GM18867 (cell line): ENCODE results near the gene ZEB2.
"Not testable (repeated sequence)": the region's sequence is repeated elsewhere in the genome, so short reads cannot be mapped to it uniquely, and the experiment has no call there.

Experiments used
- ATAC-seq: cut with Tn5 transposase; IDR thresholded peaks from one replicate; pipeline ENCODE4 v1.9.1; 2021; ENCODE audit warnings: mild to moderate bottlenecking, moderate library complexity; ENCODE audit not compliant: unreplicated experiment

ZEB2 gene

DNA sequence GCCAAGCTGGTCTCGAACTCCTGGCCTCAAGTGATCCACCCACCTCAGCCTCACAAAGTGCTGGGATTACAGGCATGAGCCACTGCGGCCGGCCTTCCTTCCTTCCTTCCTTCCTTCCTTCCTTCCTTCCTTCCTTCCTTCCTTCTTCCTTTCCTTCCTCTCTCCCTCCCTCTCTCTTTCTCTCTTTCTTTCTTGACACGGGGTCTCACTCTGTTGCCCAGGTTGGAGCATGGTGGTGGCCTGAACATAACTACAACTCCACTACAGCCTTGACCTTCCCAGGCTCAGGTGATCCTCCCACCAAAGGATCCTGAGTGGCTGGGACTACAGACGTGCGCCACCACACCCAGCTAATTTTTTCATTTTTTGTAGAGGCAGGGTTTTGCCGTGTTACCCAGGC, 155.7 kb downstream of the ZEB2 start:
- not testable (repeated sequence) for ATAC-seq

GRCh38 chr2:144362401-144362800, 157.5 kb downstream of the ZEB2 start:
- no peak for ATAC-seq

GRCh38 chr2:144361742-144362141, 158.2 kb downstream of the ZEB2 start:
- ATAC-seq = no peak

DNA sequence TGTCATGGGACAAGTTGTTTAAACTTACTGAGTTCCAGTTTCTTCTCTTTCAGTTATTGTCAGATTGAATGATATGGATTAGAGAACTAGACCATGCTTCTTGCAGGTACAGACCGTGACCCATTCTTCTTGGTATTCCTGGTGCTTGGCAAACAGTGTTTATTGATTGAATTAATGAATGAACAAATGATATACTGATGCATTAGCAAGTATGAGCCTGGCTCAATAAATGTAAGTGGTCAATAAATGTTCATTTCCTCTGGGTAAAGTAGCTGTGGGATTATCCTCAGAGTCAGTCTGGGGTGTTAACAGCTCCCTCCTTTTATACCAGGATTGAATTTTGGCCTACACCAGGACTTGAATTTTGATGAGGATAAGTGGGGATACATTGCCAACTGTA, 160.2 kb downstream of the ZEB2 start:
- no peak for ATAC-seq

DNA sequence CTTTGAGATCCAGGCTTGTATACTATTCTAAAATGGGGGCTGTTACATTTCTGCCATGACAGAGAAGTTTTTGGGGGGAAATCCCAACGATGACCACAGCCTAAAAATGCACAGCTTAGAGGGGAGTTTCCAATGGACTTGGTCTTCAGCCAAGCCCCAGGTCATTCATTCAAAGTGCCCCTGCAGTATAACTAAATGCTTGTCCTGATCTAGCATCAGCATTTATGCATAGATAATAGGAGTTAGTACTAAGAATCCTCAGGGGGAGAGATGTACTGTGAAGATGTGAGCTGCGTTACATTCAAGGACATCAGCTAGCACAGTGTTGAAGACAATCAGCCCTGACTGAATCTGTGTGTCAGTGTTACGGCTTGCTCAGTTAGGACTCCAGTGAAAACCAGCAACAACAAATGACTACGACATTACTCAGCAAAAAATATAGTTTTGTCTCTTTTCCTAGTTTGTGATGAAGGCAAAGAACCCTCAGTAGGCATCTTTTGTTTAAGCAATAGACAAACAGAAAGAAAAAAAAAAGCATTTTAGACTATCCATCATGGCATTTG, 160.9 kb downstream of the ZEB2 start:
- peak; percentile 55 for ATAC-seq

DNA sequence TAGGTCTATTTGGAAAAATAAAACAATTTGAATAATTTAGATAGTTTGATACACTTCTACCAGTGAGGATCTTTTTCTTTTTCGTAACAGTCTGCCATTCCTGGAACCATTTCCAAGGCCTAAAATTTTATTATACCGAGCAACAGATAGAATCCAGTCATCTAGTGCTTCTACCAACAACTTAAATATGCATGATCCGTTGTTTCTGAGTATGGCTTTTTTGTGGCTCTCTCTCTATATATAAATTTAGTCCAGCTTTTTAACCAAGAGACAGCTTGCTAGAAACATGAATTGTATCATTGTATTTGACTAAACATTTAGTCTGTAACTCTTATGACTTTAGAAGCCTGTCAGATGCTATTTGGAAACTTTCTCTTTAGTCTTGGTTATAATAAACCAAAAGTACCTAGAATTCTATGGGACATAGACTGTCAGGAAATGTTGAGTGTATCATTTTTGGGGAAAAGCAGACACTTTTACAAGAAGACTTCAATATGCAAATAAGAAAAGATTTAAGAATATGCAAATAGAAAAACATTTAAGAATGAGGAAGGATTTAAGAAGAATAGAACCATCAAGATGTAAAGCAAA, 161.4 kb downstream of the ZEB2 start:
- ATAC-seq = peak; percentile 21

DNA sequence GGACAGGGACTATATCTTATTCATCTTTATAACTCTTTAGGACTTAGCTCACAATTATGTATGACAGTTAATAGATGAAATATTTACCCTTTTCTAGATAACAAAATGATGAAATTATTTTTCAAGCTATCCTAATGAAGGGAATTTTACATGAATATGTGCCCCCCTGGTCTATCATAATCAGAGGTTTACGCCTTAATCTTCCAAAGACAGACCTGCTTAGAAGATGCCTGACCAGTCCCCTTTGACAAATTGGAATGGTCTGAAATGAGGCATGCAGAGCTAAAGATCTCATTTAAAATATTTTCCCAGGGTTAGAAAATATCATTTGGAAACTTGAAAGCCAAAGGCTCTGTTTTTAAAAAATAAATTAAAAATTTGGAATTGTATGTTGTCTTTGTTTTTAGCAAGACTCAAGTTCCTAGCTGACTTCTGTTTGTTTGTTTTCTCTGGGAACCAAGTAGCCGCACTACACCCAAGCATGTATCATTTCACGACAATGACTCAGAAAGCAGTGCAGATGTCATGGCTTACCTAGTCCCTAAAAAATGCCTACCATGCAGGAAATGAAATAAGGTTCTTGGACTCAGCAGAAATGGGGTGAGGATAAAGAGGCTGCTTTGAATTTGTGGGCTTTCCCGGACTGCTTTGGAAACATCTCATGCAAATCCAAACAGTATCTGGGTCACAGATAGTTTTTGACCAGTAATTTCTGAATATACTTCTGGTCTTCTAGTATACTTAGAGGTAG, 162.1 kb downstream of the ZEB2 start:
- peak; percentile 79 for ATAC-seq

DNA sequence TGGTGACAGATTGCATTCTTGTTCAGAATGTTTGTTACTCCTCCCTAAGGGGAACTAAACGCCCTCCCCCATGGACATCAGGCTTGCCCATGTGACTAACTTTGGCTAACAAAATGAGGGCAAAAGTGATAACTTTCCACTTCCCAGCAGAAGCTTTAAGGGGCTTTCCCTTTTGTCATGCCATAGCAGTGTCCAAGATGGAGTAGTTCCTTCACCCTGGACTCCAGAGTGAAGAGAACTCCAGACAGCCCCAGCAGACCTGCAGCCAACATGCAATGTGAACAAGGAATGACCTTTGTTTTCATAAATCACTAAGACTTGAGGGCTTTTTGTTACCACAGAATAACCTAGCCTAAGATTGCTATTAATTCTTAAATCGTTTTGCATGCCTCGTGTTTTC, 163.5 kb downstream of the ZEB2 start:
- no peak for ATAC-seq

DNA sequence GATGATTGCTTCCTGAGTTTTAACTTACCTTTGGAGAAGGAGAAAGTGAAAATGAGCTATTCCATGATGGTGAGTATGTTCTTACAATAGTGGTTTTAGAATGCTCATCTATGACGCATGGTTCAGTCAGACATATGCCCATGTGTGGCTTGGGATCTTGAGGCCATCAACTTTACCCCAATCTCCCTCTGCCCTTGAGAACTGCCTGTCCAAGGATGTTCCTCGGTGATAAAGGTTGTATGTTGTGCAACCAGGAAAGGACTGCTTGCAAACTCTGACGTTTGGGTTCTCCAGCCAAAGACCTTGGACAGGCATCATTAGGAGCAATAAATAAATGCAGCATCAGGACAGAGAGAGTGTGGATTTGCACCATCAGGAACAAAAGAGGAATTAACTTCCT, 165.0 kb downstream of the ZEB2 start:
- no peak for ATAC-seq

GRCh38 chr2:144351687-144352086, 168.2 kb downstream of the ZEB2 start:
- ATAC-seq = no peak

DNA sequence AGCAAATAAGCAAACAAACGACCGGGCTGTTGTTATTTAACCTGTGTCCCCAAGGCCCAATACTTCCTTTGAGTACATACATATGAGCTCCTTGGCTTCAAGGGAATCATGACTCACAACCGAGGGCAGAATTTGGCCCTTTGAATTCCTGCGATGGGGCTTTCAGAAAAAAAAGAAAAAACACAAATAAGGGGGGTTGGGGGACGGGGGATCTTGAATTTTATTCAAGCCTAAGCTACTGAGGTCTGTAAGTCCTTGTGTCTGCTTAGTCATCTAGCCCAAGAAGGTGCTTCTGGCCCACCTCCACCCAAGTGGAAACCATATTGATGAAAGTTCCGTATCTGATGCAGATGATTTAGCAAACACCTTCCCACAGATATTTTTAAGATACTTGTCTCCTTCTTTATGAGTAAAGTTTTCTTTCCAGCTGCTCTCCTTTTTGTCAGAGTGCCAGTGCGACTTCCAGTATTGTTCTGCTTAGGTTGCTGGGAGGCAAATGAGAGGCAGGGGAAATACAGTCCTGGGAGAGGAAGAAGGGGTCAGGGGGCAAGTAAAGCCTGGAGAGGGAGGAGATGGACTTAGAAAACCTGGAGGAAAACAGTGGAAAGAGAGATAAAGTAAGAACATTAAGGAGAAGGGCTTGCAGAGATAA, 169.6 kb downstream of the ZEB2 start:
- no peak for ATAC-seq

DNA sequence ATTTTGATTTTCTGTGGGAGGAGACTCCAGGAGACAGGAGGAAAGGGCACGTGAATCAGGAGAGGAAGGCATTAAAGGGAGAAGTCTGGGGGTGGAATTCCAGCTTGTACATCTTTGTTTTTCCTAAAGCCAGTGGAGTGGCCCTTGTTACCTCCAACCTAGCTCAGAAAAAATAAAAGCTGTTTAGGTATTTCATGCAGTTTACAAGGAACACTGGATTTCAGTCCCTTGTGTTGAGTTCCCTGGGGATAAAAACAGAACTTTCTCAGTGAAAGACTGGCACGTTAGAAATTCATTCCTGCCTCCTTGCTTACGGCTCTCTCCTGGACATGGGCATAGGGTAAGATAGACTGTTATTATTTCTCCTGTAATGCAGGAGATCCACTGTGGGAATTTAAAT, 170.2 kb downstream of the ZEB2 start:
- ATAC-seq = no peak

GRCh38 chr2:144348846-144349245, 171.1 kb downstream of the ZEB2 start:
- ATAC-seq = no peak

GRCh38 chr2:144346229-144346628, 173.7 kb downstream of the ZEB2 start:
- no peak for ATAC-seq

DNA sequence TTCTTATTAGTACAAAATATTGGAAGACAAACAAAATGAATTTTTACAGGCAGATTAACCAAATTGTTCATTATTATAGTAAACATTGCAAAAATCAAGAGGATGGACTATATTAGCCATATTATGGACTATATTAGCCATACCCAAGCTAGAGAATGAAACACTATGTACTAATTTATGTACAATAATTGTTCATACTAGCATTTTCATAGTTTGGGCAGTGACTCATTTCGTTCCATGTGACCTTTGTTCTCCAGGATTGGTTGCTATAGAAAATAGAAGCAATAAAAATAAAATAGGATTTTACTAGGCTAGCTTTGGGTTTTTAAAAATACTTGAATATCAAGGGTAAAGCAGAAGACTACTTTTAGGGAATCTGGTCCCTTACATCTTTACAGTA, 176.8 kb downstream of the ZEB2 start:
- ATAC-seq = peak; percentile 70

GRCh38 chr2:144341538-144341937, 178.4 kb downstream of the ZEB2 start:
- no peak for ATAC-seq

DNA sequence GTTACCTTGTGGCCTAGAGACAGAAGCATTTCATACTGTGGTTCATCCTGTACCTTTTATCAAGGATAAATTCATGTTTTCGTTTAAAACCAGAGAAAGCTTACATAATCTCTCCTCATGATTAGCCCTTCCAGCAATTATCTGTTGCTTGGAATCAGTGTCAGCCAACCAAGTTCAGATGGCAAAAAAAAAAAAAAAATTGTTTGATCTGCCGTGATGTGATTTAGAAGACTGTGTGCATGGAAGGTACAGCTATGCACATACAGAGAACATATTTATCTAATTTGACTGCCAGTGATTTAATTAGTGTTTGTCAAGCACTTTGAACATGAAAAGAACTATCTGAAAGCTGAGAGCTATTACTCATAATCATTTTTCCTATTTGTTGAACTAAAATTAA, 180.9 kb downstream of the ZEB2 start:
- ATAC-seq = no peak

DNA sequence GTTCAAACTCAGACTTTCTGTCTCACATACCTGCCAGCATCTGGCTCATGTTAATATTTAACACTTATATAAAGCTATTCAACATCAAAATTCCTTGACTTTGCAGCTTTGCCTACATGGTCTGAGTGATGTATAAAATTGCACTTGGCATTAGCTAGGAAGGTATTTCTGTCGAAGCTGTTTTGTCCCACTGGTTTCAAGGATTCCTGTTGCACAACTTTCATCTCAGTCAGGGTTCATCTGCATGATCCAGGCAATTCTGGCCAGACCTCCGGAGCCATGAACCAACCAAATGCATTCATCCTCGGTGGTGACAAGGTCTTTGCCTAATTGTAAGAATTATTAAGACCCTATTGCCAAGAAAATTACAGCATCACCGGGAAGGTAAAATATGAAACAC, 185.4 kb downstream of the ZEB2 start:
- no peak for ATAC-seq
